Activated naive CD4-positive, alpha-beta T cell treated with Interleukin-2 at 50 U/mL for 16 hours (primary cell): ENCODE data around the gene WWP2.
"Not testable (repeated sequence)": the region's sequence is repeated elsewhere in the genome, so short reads cannot be mapped to it uniquely, and the experiment has no call there.

Experiments used
- DNase-seq: peaks from one replicate; pipeline ENCODE4 v3.0.0-alpha.2; 2020

WWP2 gene

DNA sequence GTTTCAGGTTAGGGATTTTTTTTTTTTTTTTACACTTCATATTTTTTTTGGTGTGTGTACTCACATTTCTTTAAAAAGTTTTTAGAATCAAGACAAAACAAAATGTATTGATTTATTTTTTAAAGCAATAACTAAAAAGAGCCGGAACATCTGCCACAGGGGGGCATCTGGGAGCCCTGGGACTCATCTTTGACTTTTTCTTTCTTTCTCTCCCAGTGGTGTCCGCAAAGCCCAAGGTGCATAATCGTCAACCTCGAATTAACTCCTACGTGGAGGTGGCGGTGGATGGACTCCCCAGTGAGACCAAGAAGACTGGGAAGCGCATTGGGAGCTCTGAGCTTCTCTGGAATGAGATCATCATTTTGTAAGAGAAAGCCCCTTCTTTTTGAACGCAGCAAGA lies 36.3 kb downstream of the WWP2 start:
- DNase-seq: no peak

- no peak for DNase-seq
Observed at GRCh38 chr16:69799611-69800031, 37.5 kb downstream of the WWP2 start.

DNA sequence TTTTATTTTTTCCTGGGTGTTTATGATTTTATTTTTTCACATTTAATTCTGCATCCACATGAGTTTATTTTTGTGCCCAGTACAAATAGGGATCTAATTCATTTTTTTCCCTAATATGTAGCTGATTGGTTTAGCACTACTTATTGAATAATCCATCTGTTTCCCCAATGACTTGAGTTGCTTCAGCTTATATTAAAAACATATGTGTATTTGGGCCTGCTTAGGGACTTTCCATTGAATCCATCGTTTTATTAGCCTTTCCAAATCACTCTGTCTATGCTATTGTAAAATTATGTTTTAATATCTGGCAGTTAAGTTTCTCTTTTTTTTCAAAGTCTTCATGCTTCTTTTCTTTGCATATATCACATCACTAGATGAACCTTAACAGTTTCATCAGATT lies 42.2 kb downstream of the WWP2 start:
- no peak for DNase-seq

- not testable (repeated sequence) for DNase-seq
Observed at GRCh38 chr16:69806776-69807175, 44.6 kb downstream of the WWP2 start.

GRCh38 chr16:69812688-69813014 lies 50.5 kb downstream of the WWP2 start:
- no peak for DNase-seq

DNA sequence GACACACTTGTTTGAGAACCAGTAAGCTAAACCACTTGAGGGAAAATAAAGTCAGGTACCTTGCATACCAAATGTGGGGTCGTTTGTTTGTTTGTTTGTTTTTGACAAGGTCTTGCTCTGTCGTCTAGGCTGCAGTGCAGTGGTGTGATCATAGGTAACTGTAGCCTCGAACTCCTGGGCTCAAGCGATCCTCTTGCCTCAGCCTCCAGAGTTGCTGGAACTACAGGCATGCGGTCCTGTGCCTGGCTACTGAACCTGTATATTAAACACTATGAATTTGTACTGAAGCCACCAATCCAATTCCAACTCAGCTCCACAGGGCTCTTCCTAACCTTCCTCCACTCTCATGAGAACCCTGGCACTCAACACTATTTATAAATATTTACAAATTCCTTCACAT lies 51.9 kb downstream of the WWP2 start:
- DNase-seq: no peak

GRCh38 chr16:69814561-69814960 lies 52.4 kb downstream of the WWP2 start:
- DNase-seq: no peak

GRCh38 chr16:69815216-69815883 lies 53.2 kb downstream of the WWP2 start:
- DNase-seq: not testable (repeated sequence)

GRCh38 chr16:69816996-69817395 lies 54.9 kb downstream of the WWP2 start:
- DNase-seq: no peak

GRCh38 chr16:69818891-69819545 lies 56.9 kb downstream of the WWP2 start:
- no peak for DNase-seq

DNA sequence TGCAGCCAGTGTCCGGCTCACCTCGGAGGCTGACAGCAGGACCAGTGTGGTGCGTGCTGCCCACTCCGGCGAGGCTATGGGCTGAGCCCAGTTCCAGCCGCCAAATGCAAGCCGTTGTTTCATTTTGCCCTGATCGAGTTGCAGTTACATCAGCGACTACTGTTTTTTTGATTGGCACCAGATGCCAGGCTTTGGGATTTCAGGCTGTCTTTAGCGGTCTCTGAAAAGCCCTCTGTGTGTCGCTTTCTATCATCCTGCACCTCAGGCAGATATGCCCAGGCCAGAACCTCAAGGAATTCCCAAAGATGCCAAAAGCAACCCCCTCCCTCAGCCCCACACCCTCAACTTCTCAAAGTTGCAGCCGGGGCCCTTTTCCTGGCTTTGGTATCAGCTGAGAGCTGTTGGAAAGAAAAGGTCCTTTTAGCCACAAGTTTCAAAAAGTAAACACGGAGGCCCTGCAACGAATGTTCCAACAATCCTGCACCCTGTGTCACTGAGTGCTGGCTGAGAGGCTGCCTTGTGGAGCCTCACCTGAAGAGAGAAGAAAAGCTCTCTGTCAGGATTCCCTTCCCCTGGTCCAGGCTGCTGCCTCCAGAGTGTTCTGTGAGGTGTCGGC lies 58.9 kb downstream of the WWP2 start:
- DNase-seq: no peak

DNA sequence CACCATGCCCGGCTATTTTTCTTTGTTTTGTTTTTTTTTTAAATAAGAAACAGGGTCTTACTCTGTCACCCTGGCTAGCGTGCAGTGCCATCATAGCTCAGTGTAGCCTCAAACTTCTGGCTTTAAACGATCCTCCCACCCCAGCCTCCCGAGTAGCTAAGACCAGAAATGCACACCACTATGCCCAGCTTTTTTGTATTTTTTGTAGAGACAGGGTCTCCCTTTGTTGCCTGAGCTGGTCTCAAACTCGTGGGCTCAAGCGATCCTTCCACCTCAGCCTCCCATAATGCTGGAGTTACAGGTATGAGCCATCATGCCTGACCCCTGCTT lies 59.7 kb downstream of the WWP2 start:
- DNase-seq: no peak

DNA sequence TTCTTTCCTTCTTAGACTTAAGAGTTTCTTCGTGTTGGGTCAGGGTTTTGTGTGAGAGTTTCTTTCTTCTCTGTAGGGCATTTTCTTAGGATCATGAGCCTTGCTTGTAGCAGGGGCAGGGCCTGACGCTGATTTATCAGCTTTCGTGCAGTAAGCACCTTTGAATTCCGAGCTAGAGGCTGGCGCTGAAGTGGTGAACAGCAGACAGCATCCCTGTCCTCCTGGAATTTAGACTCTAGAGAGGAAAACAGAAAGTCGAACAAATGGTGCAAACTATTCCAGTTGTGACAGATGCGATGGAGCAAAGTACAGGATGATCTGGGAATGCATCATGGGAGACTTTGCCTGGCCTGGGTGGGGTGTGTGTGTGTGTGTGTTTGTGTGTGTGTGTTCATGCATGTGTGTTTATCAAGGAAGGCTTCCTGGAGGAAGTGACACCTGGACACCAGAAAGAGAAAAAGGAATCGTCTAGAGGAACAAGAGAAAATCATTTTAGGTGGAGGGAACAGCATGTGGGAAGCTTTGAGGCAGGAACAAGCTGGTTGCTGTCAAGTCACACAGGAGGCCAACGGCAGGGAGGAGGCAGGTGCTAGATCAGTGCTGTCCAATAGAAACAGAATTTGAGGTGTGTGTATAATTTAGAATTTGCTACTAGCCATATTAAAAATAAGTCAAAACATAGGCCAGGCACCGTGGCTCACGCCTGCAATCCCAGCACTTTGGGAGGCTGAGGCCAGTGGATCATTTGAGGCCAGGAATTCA lies 60.2 kb downstream of the WWP2 start:
- no peak for DNase-seq

DNA sequence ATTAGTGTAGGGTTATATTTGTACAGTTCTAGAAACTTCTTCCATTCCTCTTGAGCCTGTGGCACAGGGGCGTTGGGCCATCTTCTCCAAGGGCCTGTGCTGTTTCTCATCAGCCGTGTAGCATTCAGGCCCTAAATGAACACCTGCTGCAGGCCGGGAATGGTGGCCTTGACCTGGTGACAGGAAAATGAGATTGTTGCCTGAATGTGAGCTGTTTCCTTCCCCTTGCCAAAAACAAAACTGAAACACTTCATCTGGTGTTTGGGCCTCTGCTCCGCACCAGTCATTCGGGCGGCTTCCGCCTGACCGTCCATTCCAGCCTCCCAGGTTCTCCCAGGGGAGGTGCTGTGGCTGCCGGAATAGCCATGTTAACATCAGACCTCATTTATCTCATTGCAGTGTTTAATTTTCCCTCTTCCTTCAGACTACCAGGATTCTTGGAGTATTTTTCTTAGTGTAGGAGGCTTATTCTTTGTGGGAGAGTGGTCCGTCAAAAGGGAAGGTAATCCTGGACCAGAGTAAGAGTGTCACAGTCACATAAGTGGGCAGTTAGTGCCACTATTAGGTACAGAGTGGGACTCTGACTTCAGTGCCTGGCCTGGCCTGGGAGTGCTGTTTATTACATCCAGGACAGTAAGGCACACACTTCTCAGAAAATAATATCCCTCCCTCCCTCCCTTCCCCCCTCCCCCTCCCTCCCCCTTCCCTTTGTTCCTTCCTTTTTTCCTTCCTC lies 61.9 kb downstream of the WWP2 start:
- DNase-seq: no peak

DNA sequence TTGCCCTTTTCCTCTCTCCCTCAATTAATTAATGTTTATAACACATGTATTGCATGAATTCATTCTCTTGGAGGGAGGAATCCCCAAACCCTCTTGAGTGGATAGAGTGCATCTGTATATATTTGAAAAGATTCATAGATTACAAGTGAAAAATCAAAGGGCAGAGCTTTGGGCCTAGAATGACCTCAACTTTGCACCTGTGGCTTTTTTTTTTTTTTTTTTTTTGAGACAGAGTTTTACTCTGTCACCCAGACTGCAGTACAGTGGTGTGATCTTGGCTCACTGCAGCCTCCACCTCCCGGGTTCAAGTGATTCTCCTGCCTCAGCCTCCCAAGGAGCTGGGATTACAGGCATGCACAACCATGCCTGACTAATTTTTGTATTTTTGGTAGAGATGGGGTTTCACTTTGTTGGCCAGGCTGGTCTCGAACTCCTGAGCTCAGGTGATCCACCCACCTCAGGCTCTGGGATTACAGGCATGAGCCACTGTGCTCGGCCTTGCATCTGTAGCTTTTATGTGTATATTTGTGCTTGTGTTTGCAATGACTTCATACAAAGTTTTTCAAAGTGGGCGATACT lies 62.5 kb downstream of the WWP2 start:
- not testable (repeated sequence) for DNase-seq

DNA sequence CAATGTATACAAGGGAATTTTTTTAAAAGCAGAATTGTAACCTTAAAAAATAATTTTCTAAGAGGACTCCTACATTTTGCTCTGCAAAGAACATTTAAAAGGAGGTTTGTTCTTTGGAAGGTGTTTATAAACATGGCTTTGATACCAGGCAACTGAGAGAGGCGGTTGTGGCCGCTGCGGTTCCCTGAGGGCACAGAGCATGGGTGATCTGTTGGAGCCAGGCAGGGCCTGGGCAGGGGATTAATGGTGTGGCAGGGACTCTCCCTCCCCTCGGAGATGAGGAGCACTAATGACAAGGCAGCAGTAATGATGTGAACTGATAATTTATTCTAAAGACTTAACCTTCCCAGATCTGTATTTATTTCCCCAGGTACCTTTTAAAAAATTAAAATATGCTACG lies 65.4 kb downstream of the WWP2 start:
- DNase-seq: no peak

DNA sequence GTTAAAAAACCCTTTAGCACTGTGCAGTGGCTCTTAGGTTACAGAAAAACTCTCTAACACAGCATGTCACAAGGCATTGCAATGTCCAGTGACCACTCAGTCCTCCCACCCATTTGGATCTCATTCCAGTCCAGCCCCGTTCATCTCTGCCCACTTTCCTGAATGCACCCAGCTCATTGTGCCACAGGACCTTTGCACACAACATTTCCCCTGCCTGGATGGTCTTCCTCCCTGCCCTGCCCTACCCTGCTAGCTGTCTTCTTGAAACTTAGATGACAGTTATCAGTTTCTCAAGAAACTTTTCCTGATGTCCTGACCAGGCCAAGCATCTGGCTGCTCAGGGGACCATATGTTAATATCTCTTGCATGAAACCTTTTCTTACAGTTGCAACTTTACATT lies 67.2 kb downstream of the WWP2 start:
- DNase-seq: no peak

DNA sequence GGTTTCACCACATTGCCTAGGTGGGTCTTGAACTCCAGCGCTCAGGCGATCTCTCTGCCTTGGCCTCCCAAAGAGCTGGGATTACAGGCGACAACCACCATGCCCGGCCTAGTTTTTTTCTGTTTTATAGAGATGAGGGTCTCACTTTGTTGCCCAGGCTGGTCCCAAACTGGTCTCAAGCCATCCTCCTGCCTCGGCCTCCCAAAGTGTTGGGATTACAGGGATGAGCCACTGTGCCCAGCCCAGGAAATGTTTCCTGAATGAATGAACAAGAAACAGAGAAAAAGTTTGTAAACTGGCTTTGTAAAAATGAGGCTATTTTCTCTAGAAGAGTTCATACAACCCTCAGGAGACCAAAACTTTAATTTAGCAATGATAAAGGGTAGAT lies 68.0 kb downstream of the WWP2 start:
- no peak for DNase-seq

GRCh38 chr16:69830534-69831211 lies 68.5 kb downstream of the WWP2 start:
- no peak for DNase-seq

DNA sequence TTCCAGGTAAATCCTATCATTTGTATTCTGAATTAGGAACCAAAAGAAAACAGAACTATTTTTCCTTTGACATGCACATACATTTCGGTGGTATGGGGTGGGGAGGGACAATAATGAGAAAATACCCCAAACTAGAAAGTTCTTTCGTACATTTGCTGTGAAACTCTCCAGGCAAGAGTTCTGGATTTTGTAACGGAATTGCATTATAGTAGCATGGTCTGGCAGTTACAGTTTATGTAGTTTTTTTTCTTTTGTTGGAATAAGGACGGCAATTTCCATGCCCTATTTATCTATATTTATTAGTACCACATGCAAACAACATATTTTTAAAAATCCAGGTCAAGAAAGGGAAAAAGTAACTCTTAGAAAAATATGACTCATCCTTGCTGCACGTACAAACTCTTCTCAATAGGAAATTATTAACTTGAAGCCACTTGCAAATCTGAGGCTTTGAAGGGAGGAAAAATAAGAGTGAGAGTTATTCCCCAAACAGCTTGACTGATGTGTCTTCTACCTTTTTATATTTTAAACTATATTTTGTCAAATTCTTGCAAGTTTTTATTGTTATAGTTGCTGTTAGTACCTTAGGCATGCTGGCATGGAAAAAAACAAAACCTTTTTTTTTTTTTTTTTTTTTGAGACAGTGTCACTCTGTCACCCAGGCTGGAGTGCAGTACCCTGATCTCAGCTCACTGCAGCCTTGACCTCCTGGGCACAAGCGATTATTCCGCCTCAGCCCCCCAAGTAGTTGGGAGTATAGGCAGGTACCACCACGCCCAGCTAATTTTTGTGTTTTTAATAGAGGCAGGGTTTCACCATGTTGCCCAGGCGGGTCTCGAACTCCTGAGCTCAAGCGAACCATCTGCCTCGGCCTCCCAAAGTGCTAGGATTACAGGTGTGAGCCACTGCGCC lies 69.3 kb downstream of the WWP2 start:
- no peak for DNase-seq
